Stimulated activated CD8-positive, alpha-beta memory T cell treated with anti-CD3 and anti-CD28 coated beads, Interleukin-7, amount 100 ng/mL, for 1 hour (primary cell): ENCODE measurements around the gene SPCS2.

Experiments
- DNase-seq, 2 donors: peaks; one replicate each; pipeline ENCODE4 v3.0.0-alpha.2; 2020; ENCODE audit warnings: low read depth in 2 of 2

SPCS2 gene

GRCh38 chr11:74948898-74949752 lies at the start of gene SPCS2, which contains the start of gene XRRA1:
TSS of gene SPCS2 (plus strand) at chr11:74949266. CDS start at chr11:74949286, 20 bp downstream.
TSS of gene XRRA1 (minus strand) at chr11:74949091. CDS start at chr11:74940878, 8,213 bp downstream.
- peak; percentile 94 to 95 for DNase-seq

- DNase-seq = no peak
These were observed 46.7 kb upstream of the SPCS2 start for GRCh38 chr11:74902342-74902741.

- no peak for DNase-seq
These were observed 43.7 kb upstream of the SPCS2 start for GRCh38 chr11:74905326-74905725.

- DNase-seq = no peak
These were observed 39.7 kb upstream of the SPCS2 start for GRCh38 chr11:74909385-74909784.

- DNase-seq = no peak
These were observed 39.3 kb upstream of the SPCS2 start for GRCh38 chr11:74909812-74910211.

GRCh38 chr11:74923125-74923524 lies 25.9 kb upstream of the SPCS2 start:
- no peak for DNase-seq

- DNase-seq = no peak
These were observed 23.8 kb upstream of the SPCS2 start for GRCh38 chr11:74925281-74925680.

- DNase-seq = no peak
These were observed 22.6 kb upstream of the SPCS2 start for GRCh38 chr11:74926304-74927030.

- no peak for DNase-seq
These were observed 21.6 kb upstream of the SPCS2 start for GRCh38 chr11:74927496-74927895.

GRCh38 chr11:74929431-74930363 lies 19.4 kb upstream of the SPCS2 start:
- DNase-seq = peak; percentile 19 to 35

- no peak for DNase-seq
These were observed 16.9 kb upstream of the SPCS2 start for GRCh38 chr11:74932169-74932568.

- DNase-seq = no peak
These were observed 16.3 kb upstream of the SPCS2 start for GRCh38 chr11:74932797-74933196.

- DNase-seq = no peak
These were observed 15.3 kb upstream of the SPCS2 start for GRCh38 chr11:74933765-74934164.

- no peak for DNase-seq
These were observed 13.8 kb upstream of the SPCS2 start for GRCh38 chr11:74935285-74935684.

GRCh38 chr11:74936087-74936486 lies 13.0 kb upstream of the SPCS2 start:
- DNase-seq = no peak

GRCh38 chr11:74936976-74937375 lies 12.1 kb upstream of the SPCS2 start:
- DNase-seq = no peak

- no peak for DNase-seq
These were observed 11.2 kb upstream of the SPCS2 start for GRCh38 chr11:74937696-74938475.

GRCh38 chr11:74941492-74941891 lies 7.6 kb upstream of the SPCS2 start:
- DNase-seq = no peak

- DNase-seq = no peak
These were observed 6.8 kb upstream of the SPCS2 start for GRCh38 chr11:74942073-74942759.

- DNase-seq = no peak
These were observed 544 bp upstream of the SPCS2 start for GRCh38 chr11:74948546-74948897.

GRCh38 chr11:74949753-74950137 lies 679 bp downstream of the SPCS2 start:
- DNase-seq = no peak
